GM12878 (cell line): ENCODE results near the gene CDC25C. TPM values are rescaled to one million over a fixed set of nuclear protein-coding genes. Genes with fewer than 3 reads are reported as not detected.

Experiments used
- ATAC-seq: fragments of 200-7000 bp; cut with Tn5 transposase; 3 replicates; pipeline ENCODE4 v1.9.1; 2020; ENCODE audit warnings: mild to moderate bottlenecking, moderate library complexity
- BruUV-seq: library from RNA; stranded (reverse); fragments of 400-500 nt; replicated peaks from 2 replicates; lab custom pipeline; 2021; lab: Mats Ljungman, UMichigan
- CTCF ChIA-PET: fragments of 300-600 bp; sonication (Branson Sonifier 250); formaldehyde crosslinking; extraction: SDS; loops from one replicate; lab custom pipeline; 2021; ENCODE audit warnings: inconsistent platforms; lab: Yijun Ruan, JAX
- POLR2A ChIA-PET: fragments of 350-600 bp; formaldehyde crosslinking; extraction: SDS; loops from one replicate; lab custom pipeline; 2021; ENCODE audit warnings: inconsistent platforms; lab: Charles Lee
- RAD21 ChIA-PET: fragments of 300-600 bp; sonication (Branson Sonifier 250); formaldehyde crosslinking; loops from one replicate; lab custom pipeline; 2023; ENCODE audit warnings: antibody characterized with exemption; ENCODE audit not compliant: unreplicated experiment; lab: Charles Lee
- SMC1A ChIA-PET: fragments of 300-600 bp; sonication (Branson Sonifier 250); formaldehyde crosslinking; loops from one replicate; lab custom pipeline; 2023; ENCODE audit not compliant: unreplicated experiment, uncharacterized antibody; lab: Charles Lee
- DNase-seq: peaks from one replicate; pipeline ENCODE4 v3.0.0-alpha.2; 2011; ENCODE audit warnings: low read depth, low spot score
- FAIRE-seq: peaks from 3 replicates; lab custom pipeline; 2011; peaks lifted over from hg19 to GRCh38; lab: Jason Lieb, UNC
- H2AFZ ChIP-seq: 2 replicates; pipeline ENCODE4 v1.6.0; 2011; ENCODE audit warnings: low read depth, low read length, control low read depth; ENCODE audit not compliant: control insufficient read depth
- H3K27ac ChIP-seq: 2 replicates; pipeline ENCODE4 v1.5.1; 2011; ENCODE audit warnings: control low read depth; ENCODE audit not compliant: control insufficient read depth, insufficient read depth
- H3K27me3 ChIP-seq, 2 experiments: replicated peaks in 1 of 2; 2 replicates each; pipeline versions ENCODE4 v1.6.0 to v1.6.1; 2011; ENCODE audit warnings: low read length in 1 of 2; ENCODE audit not compliant: control insufficient read depth in 2 of 2, insufficient read depth in 2 of 2
- H3K36me3 ChIP-seq, 2 experiments: 2 replicates each; pipeline ENCODE4 v1.5.1; 2011; ENCODE audit warnings: low read length in 1 of 2; ENCODE audit not compliant: control insufficient read depth in 2 of 2, insufficient read depth in 2 of 2
- H3K4me1 ChIP-seq: 2 replicates; pipeline ENCODE4 v1.6.1; 2011; ENCODE audit warnings: mild to moderate bottlenecking, low read length, moderate library complexity, mixed read lengths; ENCODE audit not compliant: control insufficient read depth, insufficient read depth
- H3K4me2 ChIP-seq: 2 replicates; pipeline ENCODE4 v1.6.0; 2011; ENCODE audit warnings: control low read depth; ENCODE audit not compliant: control insufficient read depth, insufficient read depth
- H3K4me3 ChIP-seq: fragments of 200-600 bp; sonication (generic); 2 replicates; pipeline ENCODE4 v1.5.1; 2016
- H3K79me2 ChIP-seq: 2 replicates; pipeline ENCODE4 v1.6.0; 2011; ENCODE audit warnings: low read length; ENCODE audit not compliant: control insufficient read depth, insufficient read depth
- H3K9ac ChIP-seq: 2 replicates; pipeline ENCODE4 v1.8.0; 2011; ENCODE audit warnings: low read length, control low read depth, mixed read lengths; ENCODE audit not compliant: control insufficient read depth, insufficient read depth
- H3K9me3 ChIP-seq: replicated peaks from 3 replicates; pipeline ENCODE4 v1.5.1; 2011; ENCODE audit warnings: mild to moderate bottlenecking, low read length; ENCODE audit not compliant: control insufficient read depth, insufficient read depth
- H4K20me1 ChIP-seq: 2 replicates; pipeline ENCODE4 v1.6.0; 2011; ENCODE audit not compliant: control insufficient read depth, insufficient read depth
- ATF2 ChIP-seq: IDR thresholded peaks from 2 replicates; pipeline ENCODE4 v1.6.1; 2012; ENCODE audit warnings: low read length, inconsistent platforms
- BCLAF1 ChIP-seq: fragments of 450-650 bp; IDR thresholded peaks from 2 replicates; pipeline ENCODE4 v1.6.1; 2017; ENCODE audit warnings: antibody characterized with exemption, mild to moderate bottlenecking, moderate library complexity
- BMI1 ChIP-seq: fragments of 450-650 bp; IDR thresholded peaks from 2 replicates; pipeline ENCODE4 v1.6.1; 2016; ENCODE audit warnings: mild to moderate bottlenecking, moderate library complexity, borderline replicate concordance
- JUNB ChIP-seq: IDR thresholded peaks from 2 replicates; pipeline ENCODE4 v1.6.1; 2016; ENCODE audit warnings: antibody characterized with exemption, mild to moderate bottlenecking
- NFIC ChIP-seq: IDR thresholded peaks from 2 replicates; pipeline ENCODE4 v1.6.1; 2012; ENCODE audit warnings: low read depth, mild to moderate bottlenecking, inconsistent platforms, low read length, moderate library complexity
- NR2F1 ChIP-seq: fragments of 450-650 bp; conservative IDR thresholded peaks from 2 replicates; pipeline ENCODE4 v1.6.1; 2017; ENCODE audit warnings: mild to moderate bottlenecking
- RCOR1 ChIP-seq: conservative IDR thresholded peaks from 2 replicates; pipeline ENCODE4 v1.6.1; 2012; ENCODE audit warnings: low read depth, low read length, improper control_type of control experiment
- RUNX3 ChIP-seq: IDR thresholded peaks from 2 replicates; pipeline ENCODE4 v1.6.1; 2012; ENCODE audit warnings: low read length, inconsistent platforms
- SREBF2 ChIP-seq: IDR thresholded peaks from 2 replicates; pipeline ENCODE4 v1.6.1; 2012; ENCODE audit warnings: mild to moderate bottlenecking, low read length
- ZBTB4 ChIP-seq: fragments of 450-650 bp; formaldehyde crosslinking; IDR thresholded peaks from 2 replicates; pipeline ENCODE4 v1.4.0; 2022; ENCODE audit warnings: mild to moderate bottlenecking, moderate library complexity
- WGBS: methylation state at CpG from one replicate; pipeline ENCODE4 v1.1.6; 2016; ENCODE audit warnings: low lambda C conversion rate; ENCODE audit not compliant: insufficient replicate concordance, insufficient coverage; ENCODE audit errors: missing lambda C conversion rate; 5-methylcytosine and 5-hydroxymethylcytosine counted together
- in situ Hi-C: fragments of 300-500 bp; cut with MboI; formaldehyde crosslinking; loops from 9 replicates; pipeline ENCODE4 v1.14.3; 2018; ENCODE audit warnings: mixed read lengths
- intact Hi-C: fragments of 100-400 bp; cut with micrococcal nuclease; formaldehyde crosslinking; loops from one replicate; pipeline ENCODE4 v1.14.2; 2022; ENCODE audit not compliant: unreplicated experiment
- polyA plus RNA-seq, 11 experiments: library from polyadenylated mRNA; depleted of rRNA in 4 of 11; unstranded in 6 of 11; stranded (reverse) in 5 of 11; fragments of >200 nt; fragmentation: Nextera tagmentation in 4 of 11; fragmentation: Illumina TruSeq in 1 of 11; extraction: Ambion mirVana in 4 of 11; extraction: Trizol in 1 of 11; gene quantifications; 1 replicate in 1 of 11; 2 replicates in 10 of 11; pipeline versions ENCODE4 v1.2.1 to v1.2.3, GENCODE V29; 2011 to 2016; ENCODE audit warnings: inconsistent platforms in 2 of 11, missing spikeins in 2 of 11, low read depth in 1 of 11
- total RNA-seq, 4 experiments: library from RNA; depleted of rRNA in 3 of 4; stranded (reverse); fragments of >200 nt in 3 of 4; fragmentation: Illumina TruSeq in 1 of 4; extraction: Trizol in 1 of 4; gene quantifications; 2 replicates each; pipeline versions ENCODE4 v1.2.1 to v1.2.3, GENCODE V29; 2013 to 2021

Gene CDC25C
- total and polyA plus RNA-seq, 10 of the 15 experiments (the other 5 are each of a cell fraction or from before 2014, with no cell fraction given), result 9.2 to 30.7 (median 14.9) TPM

GRCh38 chr5:138238034-138238433 lies 93.6 kb downstream of the CDC25C start:
- 94% methylated on average over 1 of the region's 1 CpG for WGBS
- Histone ChIP-seq H2AFZ (no peak overlapping the region), H3K9ac (no peak overlapping the region), H3K9me3 (no peaks in the 10 kb centered on the region; the same call in 2 of the 3 replicates), H3K79me2 (no peaks in the 10 kb centered on the region), H3K4me2 (no peak overlapping the region), H3K4me3 (no peak overlapping the region), H3K27ac (no peak overlapping the region), H3K27me3 (peaks cover 5 to 15% of the 10 kb centered on the region in 2 experiments), H3K4me1 (peaks cover 13% of the 10 kb centered on the region), H4K20me1 (no peaks in the 10 kb centered on the region), H3K36me3 (no peaks in the 10 kb centered on the region)
- TF ChIP-seq BMI1, result no peak
- TF ChIP-seq NR2F1, result no peak
- no peak for TF ChIP-seq ZBTB4 (CRISPR knock-in tag)
- no peak for TF ChIP-seq RUNX3
- no peak for TF ChIP-seq SREBF2
- no peak for TF ChIP-seq JUNB
- no peak for TF ChIP-seq NFIC
- TF ChIP-seq BCLAF1, result no peak
- TF ChIP-seq RCOR1, result no peak
- no peak for TF ChIP-seq ATF2
- in situ Hi-C loops (no loop called here), intact Hi-C loops (no loop called here)
- no TSS peak for BruUV-seq
- no peak for ATAC-seq
- ChIA-PET RAD21 (no interaction called here), POLR2A (no interaction called here), CTCF (no interaction called here), SMC1A (no interaction called here)
- no peak for DNase-seq
- no peak for FAIRE-seq
